ENCODE data around the gene SLC46A2.

The SLC46A2 gene

DNA sequence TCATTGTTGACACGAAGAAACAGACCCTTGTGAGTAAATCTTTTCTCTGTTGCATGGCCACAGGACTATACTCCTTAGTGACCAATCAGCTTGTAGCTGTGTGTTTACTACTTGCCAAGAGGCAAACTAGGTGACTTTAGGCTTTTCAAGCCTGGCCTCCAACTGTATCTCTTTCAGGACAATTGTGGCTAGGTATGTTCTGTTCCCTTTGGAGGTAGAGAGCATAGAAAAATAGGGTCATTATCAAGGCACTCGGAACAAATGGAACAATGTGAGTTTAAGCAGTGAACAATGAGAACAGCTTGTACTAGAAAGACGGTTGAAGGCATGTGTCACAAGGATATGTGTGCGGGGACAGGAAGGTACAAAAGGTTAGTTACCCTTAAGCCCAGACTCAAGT lies 48.1 kb downstream of the SLC46A2 start:
- Histone ChIP-seq H4K8ac (ENCODE audit: low read depth, low read length) (no peak overlapping the region), H3K18ac (ENCODE audit: low read length) (no peak overlapping the region), H3K79me1 (ENCODE audit: low read length) (no peaks in the 10 kb centered on the region), H3K79me2 (ENCODE audit: control insufficient read depth, insufficient read depth, low read length) (no peaks in the 10 kb centered on the region), H4K5ac (ENCODE audit: low read length) (no peak overlapping the region), H3K4me1 (ENCODE audit: control insufficient read depth, low read depth, low read length) (peaks cover 4% of the 10 kb centered on the region), H2BK5ac (ENCODE audit: low read length) (no peak overlapping the region), H3K4ac (ENCODE audit: low read depth, low read length) (no peak overlapping the region), H2AK5ac (ENCODE audit: low read length) (no peak overlapping the region), H3K4me3 (ENCODE audit: low read length) (no peak overlapping the region), H2BK120ac (ENCODE audit: low read depth, low read length) (no peak overlapping the region), H3K9ac (ENCODE audit: low read length) (no peak overlapping the region), H3K36me3 (ENCODE audit: control insufficient read depth, insufficient read depth, low read length) (no peaks in the 10 kb centered on the region), H3K23ac (ENCODE audit: low read length) (no peak overlapping the region), H3K4me2 (ENCODE audit: low read length) (no peak overlapping the region), H3K56ac (ENCODE audit: low read length) (no peak overlapping the region), H3K27ac (ENCODE audit: low read depth, low read length) (no peak overlapping the region), H3K27me3 (ENCODE audit: insufficient read depth, low read length, poor library complexity) (no peaks in the 10 kb centered on the region), H2BK15ac (replicated peaks; ENCODE audit: low read depth) (no peak overlapping the region)
- no peak for DNase-seq
- no CpG with 5 or more reads among the region's 4 CpGs for WGBS (ENCODE audit: extremely low coverage, insufficient coverage, low lambda C conversion rate)

DNA sequence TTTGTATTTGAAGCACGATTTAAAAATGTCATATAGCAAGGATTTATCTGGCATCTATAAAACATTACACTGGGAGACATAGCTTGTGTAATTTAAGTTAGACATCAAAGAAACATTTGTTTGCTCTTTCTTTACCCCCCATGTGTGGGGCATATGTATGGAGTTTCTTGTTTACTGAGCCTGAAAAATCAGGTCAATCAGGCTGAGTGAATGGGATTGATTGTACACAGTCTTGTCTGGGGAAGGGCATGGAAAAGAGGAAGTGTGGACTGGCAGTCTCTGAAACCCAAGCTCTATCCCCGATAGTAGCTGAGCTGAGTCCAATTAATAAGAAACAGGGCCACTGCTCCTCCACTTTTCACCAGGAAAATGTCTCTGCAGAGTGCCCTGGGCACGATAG lies 49.4 kb downstream of the SLC46A2 start:
- Histone ChIP-seq H3K4ac (ENCODE audit: low read depth, low read length) (no peak overlapping the region), H4K5ac (ENCODE audit: low read length) (no peak overlapping the region), H3K36me3 (ENCODE audit: control insufficient read depth, insufficient read depth, low read length) (no peaks in the 10 kb centered on the region), H2BK15ac (replicated peaks; ENCODE audit: low read depth) (no peak overlapping the region), H3K9ac (ENCODE audit: low read length) (no peak overlapping the region), H3K27me3 (ENCODE audit: insufficient read depth, low read length, poor library complexity) (no peaks in the 10 kb centered on the region), H3K56ac (ENCODE audit: low read length) (no peak overlapping the region), H3K4me1 (ENCODE audit: control insufficient read depth, low read depth, low read length) (no peaks in the 10 kb centered on the region), H3K27ac (ENCODE audit: low read depth, low read length) (no peak overlapping the region), H3K79me2 (ENCODE audit: control insufficient read depth, insufficient read depth, low read length) (no peaks in the 10 kb centered on the region), H2BK120ac (ENCODE audit: low read depth, low read length) (no peak overlapping the region), H3K4me2 (ENCODE audit: low read length) (no peak overlapping the region), H4K8ac (ENCODE audit: low read depth, low read length) (no peak overlapping the region), H3K4me3 (ENCODE audit: low read length) (no peak overlapping the region), H3K79me1 (ENCODE audit: low read length) (no peaks in the 10 kb centered on the region), H2BK5ac (ENCODE audit: low read length) (no peak overlapping the region), H3K23ac (ENCODE audit: low read length) (no peak overlapping the region), H3K18ac (ENCODE audit: low read length) (no peak overlapping the region), H2AK5ac (ENCODE audit: low read length) (no peak overlapping the region)
- no CpG with 5 or more reads among the region's 3 CpGs for WGBS (ENCODE audit: extremely low coverage, insufficient coverage, low lambda C conversion rate)
- DNase-seq, result no peak

DNA sequence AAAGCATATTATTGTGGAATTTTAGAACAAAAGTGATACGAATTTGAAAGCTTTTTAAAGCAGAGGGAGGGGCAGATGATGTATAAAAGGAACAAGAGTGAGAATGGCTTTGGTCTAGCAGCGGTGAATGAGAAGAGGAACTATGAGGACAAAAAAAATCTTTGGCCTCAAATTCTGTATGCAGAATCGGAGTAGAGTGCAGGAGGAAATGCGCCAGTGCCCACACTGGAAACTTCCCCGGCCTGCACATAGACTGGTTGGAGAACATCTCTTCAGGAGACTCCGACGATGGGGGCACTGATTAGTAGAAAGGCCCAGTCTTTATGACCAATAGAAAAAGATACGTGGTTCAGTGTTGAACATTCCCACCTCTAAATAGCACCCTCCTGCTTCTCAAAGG lies 51.3 kb downstream of the SLC46A2 start:
- H3K79me1 ChIP-seq (ENCODE audit: low read length), result no peaks in the 10 kb centered on the region
- H3K23ac ChIP-seq (ENCODE audit: low read length), result no peak overlapping the region
- H2BK5ac ChIP-seq (ENCODE audit: low read length), result no peak overlapping the region
- DNase-seq, result no peak
- H2BK15ac ChIP-seq (replicated peaks; ENCODE audit: low read depth), result no peak overlapping the region
- H3K4ac ChIP-seq (ENCODE audit: low read depth, low read length), result no peak overlapping the region
- WGBS (ENCODE audit: extremely low coverage, insufficient coverage, low lambda C conversion rate), result no CpG with 5 or more reads among the region's 8 CpGs
- no peak overlapping the region for H3K4me3 ChIP-seq (ENCODE audit: low read length)
- no peak overlapping the region for H3K9ac ChIP-seq (ENCODE audit: low read length)
- H3K56ac ChIP-seq (ENCODE audit: low read length), result no peak overlapping the region
- H3K36me3 ChIP-seq (ENCODE audit: control insufficient read depth, insufficient read depth, low read length), result no peaks in the 10 kb centered on the region
- H4K8ac ChIP-seq (ENCODE audit: low read depth, low read length), result no peak overlapping the region
- H2AK5ac ChIP-seq (ENCODE audit: low read length), result no peak overlapping the region
- no peak overlapping the region for H4K5ac ChIP-seq (ENCODE audit: low read length)
- H3K79me2 ChIP-seq (ENCODE audit: control insufficient read depth, insufficient read depth, low read length), result no peaks in the 10 kb centered on the region
- no peak overlapping the region for H3K27ac ChIP-seq (ENCODE audit: low read depth, low read length)
- no peaks in the 10 kb centered on the region for H3K27me3 ChIP-seq (ENCODE audit: insufficient read depth, low read length, poor library complexity)
- H3K4me2 ChIP-seq (ENCODE audit: low read length), result no peak overlapping the region
- no peak overlapping the region for H2BK120ac ChIP-seq (ENCODE audit: low read depth, low read length)
- no peaks in the 10 kb centered on the region for H3K4me1 ChIP-seq (ENCODE audit: control insufficient read depth, low read depth, low read length)
- no peak overlapping the region for H3K18ac ChIP-seq (ENCODE audit: low read length)

DNA sequence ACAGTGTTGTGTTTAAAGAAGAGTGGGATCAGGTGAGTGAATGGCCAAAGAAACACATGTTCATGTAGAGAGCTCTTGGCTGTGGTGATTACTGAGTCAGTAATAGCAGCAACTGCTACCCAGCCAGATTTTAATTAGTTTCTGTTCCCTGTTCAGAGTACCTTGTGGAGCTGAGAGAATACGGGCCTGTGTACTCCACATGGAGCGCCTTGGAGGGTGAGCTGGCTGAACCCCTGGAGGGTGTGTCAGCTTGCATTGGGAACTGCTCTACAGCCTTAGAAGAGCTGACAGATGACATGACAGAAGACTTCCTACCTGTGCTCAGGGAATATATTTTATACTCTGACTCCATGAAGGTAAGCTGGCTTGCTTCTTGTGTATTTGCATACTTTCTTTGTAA lies 52.3 kb downstream of the SLC46A2 start:
- Histone ChIP-seq H3K4me1 (ENCODE audit: control insufficient read depth, low read depth, low read length) (no peaks in the 10 kb centered on the region), H2BK15ac (replicated peaks; ENCODE audit: low read depth) (no peak overlapping the region), H3K27ac (ENCODE audit: low read depth, low read length) (no peak overlapping the region), H3K9ac (ENCODE audit: low read length) (no peak overlapping the region), H4K5ac (ENCODE audit: low read length) (no peak overlapping the region), H3K36me3 (ENCODE audit: control insufficient read depth, insufficient read depth, low read length) (no peaks in the 10 kb centered on the region), H2BK5ac (ENCODE audit: low read length) (no peak overlapping the region), H4K8ac (ENCODE audit: low read depth, low read length) (no peak overlapping the region), H2BK120ac (ENCODE audit: low read depth, low read length) (no peak overlapping the region), H3K4me2 (ENCODE audit: low read length) (no peak overlapping the region), H2AK5ac (ENCODE audit: low read length) (no peak overlapping the region), H3K23ac (ENCODE audit: low read length) (no peak overlapping the region), H3K79me2 (ENCODE audit: control insufficient read depth, insufficient read depth, low read length) (no peaks in the 10 kb centered on the region), H3K4ac (ENCODE audit: low read depth, low read length) (no peak overlapping the region), H3K4me3 (ENCODE audit: low read length) (no peak overlapping the region), H3K56ac (ENCODE audit: low read length) (no peak overlapping the region), H3K27me3 (ENCODE audit: insufficient read depth, low read length, poor library complexity) (no peaks in the 10 kb centered on the region), H3K79me1 (ENCODE audit: low read length) (no peaks in the 10 kb centered on the region), H3K18ac (ENCODE audit: low read length) (no peak overlapping the region)
- WGBS (ENCODE audit: extremely low coverage, insufficient coverage, low lambda C conversion rate), result no CpG with 5 or more reads among the region's 2 CpGs
- DNase-seq, result no peak

DNA sequence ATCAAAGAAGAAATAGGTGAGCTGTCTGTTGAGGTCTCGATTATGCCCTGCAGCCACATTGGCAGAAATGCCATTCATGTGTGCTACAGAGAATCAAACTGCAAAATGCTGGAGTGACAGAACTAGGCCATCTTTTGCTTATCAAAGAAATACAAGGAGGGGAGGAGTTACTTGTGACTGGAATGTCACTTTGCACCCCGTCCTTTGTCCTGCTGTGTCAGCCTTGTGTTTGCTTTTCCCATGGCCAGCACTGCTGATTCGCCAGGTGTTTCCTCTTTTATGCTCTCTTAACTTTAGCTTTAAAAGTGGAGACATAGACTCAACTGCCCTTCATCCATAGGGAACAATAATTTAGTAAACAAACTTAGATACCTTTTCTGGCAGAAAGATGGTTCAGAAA lies 54.3 kb downstream of the SLC46A2 start:
- no peaks in the 10 kb centered on the region for H3K27me3 ChIP-seq (ENCODE audit: insufficient read depth, low read length, poor library complexity)
- H3K36me3 ChIP-seq (ENCODE audit: control insufficient read depth, insufficient read depth, low read length), result no peaks in the 10 kb centered on the region
- no peak overlapping the region for H3K9ac ChIP-seq (ENCODE audit: low read length)
- no peak overlapping the region for H2BK120ac ChIP-seq (ENCODE audit: low read depth, low read length)
- H3K27ac ChIP-seq (ENCODE audit: low read depth, low read length), result no peak overlapping the region
- H3K79me2 ChIP-seq (ENCODE audit: control insufficient read depth, insufficient read depth, low read length), result no peaks in the 10 kb centered on the region
- no peak overlapping the region for H3K23ac ChIP-seq (ENCODE audit: low read length)
- H3K4me2 ChIP-seq (ENCODE audit: low read length), result no peak overlapping the region
- H2AK5ac ChIP-seq (ENCODE audit: low read length), result no peak overlapping the region
- no peak overlapping the region for H4K8ac ChIP-seq (ENCODE audit: low read depth, low read length)
- H4K5ac ChIP-seq (ENCODE audit: low read length), result no peak overlapping the region
- WGBS (ENCODE audit: extremely low coverage, insufficient coverage, low lambda C conversion rate), result no CpG with 5 or more reads among the region's 3 CpGs
- H2BK5ac ChIP-seq (ENCODE audit: low read length), result no peak overlapping the region
- no peak overlapping the region for H3K56ac ChIP-seq (ENCODE audit: low read length)
- H3K4me1 ChIP-seq (ENCODE audit: control insufficient read depth, low read depth, low read length), result no peaks in the 10 kb centered on the region
- no peak overlapping the region for H3K18ac ChIP-seq (ENCODE audit: low read length)
- no peaks in the 10 kb centered on the region for H3K79me1 ChIP-seq (ENCODE audit: low read length)
- peak; percentile 37 for DNase-seq
- H3K4ac ChIP-seq (ENCODE audit: low read depth, low read length), result no peak overlapping the region
- no peak overlapping the region for H3K4me3 ChIP-seq (ENCODE audit: low read length)
- no peak overlapping the region for H2BK15ac ChIP-seq (replicated peaks; ENCODE audit: low read depth)

DNA sequence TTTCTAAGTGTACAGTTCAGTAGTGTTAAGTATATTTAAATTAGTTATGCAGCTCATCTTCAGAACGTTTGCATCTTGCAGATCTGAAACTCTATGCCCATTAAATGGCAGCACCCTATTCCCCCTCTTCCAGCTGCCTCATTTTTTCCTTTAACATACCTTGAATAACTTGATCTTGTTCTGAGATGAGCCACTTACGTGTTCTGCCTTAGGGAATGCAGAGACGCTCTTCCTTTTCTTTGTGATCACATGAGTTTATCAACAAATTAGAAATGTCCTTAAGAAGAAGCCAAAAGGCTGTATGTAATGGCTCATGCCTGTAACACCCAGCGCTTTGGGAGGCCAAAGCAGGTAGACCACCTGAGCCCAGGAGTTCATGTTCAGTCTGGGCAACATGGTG lies 57.6 kb downstream of the SLC46A2 start:
- no peaks in the 10 kb centered on the region for H3K27me3 ChIP-seq (ENCODE audit: insufficient read depth, low read length, poor library complexity)
- no peak for DNase-seq
- H3K4ac ChIP-seq (ENCODE audit: low read depth, low read length), result no peak overlapping the region
- H2AK5ac ChIP-seq (ENCODE audit: low read length), result no peak overlapping the region
- H3K79me1 ChIP-seq (ENCODE audit: low read length), result no peaks in the 10 kb centered on the region
- WGBS (ENCODE audit: extremely low coverage, insufficient coverage, low lambda C conversion rate), result no CpG with 5 or more reads among the region's 4 CpGs
- no peak overlapping the region for H3K27ac ChIP-seq (ENCODE audit: low read depth, low read length)
- H4K8ac ChIP-seq (ENCODE audit: low read depth, low read length), result no peak overlapping the region
- no peak overlapping the region for H2BK120ac ChIP-seq (ENCODE audit: low read depth, low read length)
- no peak overlapping the region for H3K4me2 ChIP-seq (ENCODE audit: low read length)
- H3K36me3 ChIP-seq (ENCODE audit: control insufficient read depth, insufficient read depth, low read length), result no peaks in the 10 kb centered on the region
- no peak overlapping the region for H2BK15ac ChIP-seq (replicated peaks; ENCODE audit: low read depth)
- H3K56ac ChIP-seq (ENCODE audit: low read length), result no peak overlapping the region
- no peak overlapping the region for H3K23ac ChIP-seq (ENCODE audit: low read length)
- H3K4me3 ChIP-seq (ENCODE audit: low read length), result no peak overlapping the region
- no peak overlapping the region for H3K9ac ChIP-seq (ENCODE audit: low read length)
- H4K5ac ChIP-seq (ENCODE audit: low read length), result no peak overlapping the region
- no peaks in the 10 kb centered on the region for H3K4me1 ChIP-seq (ENCODE audit: control insufficient read depth, low read depth, low read length)
- no peaks in the 10 kb centered on the region for H3K79me2 ChIP-seq (ENCODE audit: control insufficient read depth, insufficient read depth, low read length)
- H3K18ac ChIP-seq (ENCODE audit: low read length), result no peak overlapping the region
- no peak overlapping the region for H2BK5ac ChIP-seq (ENCODE audit: low read length)
